Neural cell (in vitro differentiated cells): ENCODE measurements around the gene PICALM.

Experiments
- CTCF ChIP-seq: fragments of 450-650 bp; IDR thresholded peaks from 2 replicates; pipeline ENCODE4 v1.5.1; 2014; ENCODE audit warnings: antibody characterized with exemption, mild to moderate bottlenecking, moderate library complexity; ENCODE audit not compliant: poor library complexity, severe bottlenecking
- EP300 ChIP-seq: fragments of 450-650 bp; conservative IDR thresholded peaks from 2 replicates; pipeline ENCODE4 v1.6.1; 2014; ENCODE audit warnings: antibody characterized with exemption, mild to moderate bottlenecking, moderate library complexity; ENCODE audit not compliant: poor library complexity, severe bottlenecking
- EZH2 ChIP-seq: fragments of 200-600, 300-800 bp; shearing (Covaris generic), sonication (generic); IDR thresholded peaks from 2 replicates; pipeline ENCODE4 v1.6.1; 2014; ENCODE audit warnings: antibody characterized with exemption, low read length, borderline replicate concordance, mild to moderate bottlenecking; ENCODE audit not compliant: insufficient read depth, poor library complexity, severe bottlenecking
- POLR2AphosphoS5 ChIP-seq: IDR thresholded peaks from 2 replicates; pipeline ENCODE4 v1.6.1; 2012
- RAD21 ChIP-seq: fragments of 450-650 bp; conservative IDR thresholded peaks from 2 replicates; pipeline ENCODE4 v1.6.1; 2014; ENCODE audit warnings: antibody characterized with exemption, mild to moderate bottlenecking, moderate library complexity
- REST ChIP-seq: IDR thresholded peaks from 2 replicates; pipeline ENCODE4 v1.6.1; 2012; ENCODE audit warnings: borderline replicate concordance
- SMC3 ChIP-seq: fragments of 450-650 bp; conservative IDR thresholded peaks from 2 replicates; pipeline ENCODE4 v1.6.1; 2014; ENCODE audit warnings: antibody characterized with exemption, mild to moderate bottlenecking, moderate library complexity; ENCODE audit not compliant: poor library complexity

GRCh38 chr11:85965202-85965601 lies 103.7 kb downstream of the PICALM start:
- no peak for TF ChIP-seq EP300
- no peak for TF ChIP-seq RAD21
- TF ChIP-seq CTCF: no peak
- TF ChIP-seq REST: no peak
- no peak for TF ChIP-seq POLR2AphosphoS5
- no peak for TF ChIP-seq SMC3
- no peak for TF ChIP-seq EZH2
